DOHH2 (cell line): Measurements from ENCODE around the gene LOC128125822.

Experiments
- H3F3A ChIP-seq: fragments of 200-600 bp; sonication (generic), shearing (Covaris generic); 2 replicates; pipeline ENCODE4 v1.6.0; 2016; ENCODE audit warnings: antibody characterized with exemption, mild to moderate bottlenecking; ENCODE audit not compliant: control insufficient read depth, insufficient read depth
- H3K27ac ChIP-seq: fragments of 200-600 bp; sonication (generic); 2 replicates; pipeline ENCODE4 v1.5.1; 2014; ENCODE audit warnings: low read depth, mild to moderate bottlenecking, low read length, moderate library complexity
- H3K27me3 ChIP-seq: fragments of 200-600 bp; sonication (generic); 2 replicates; pipeline ENCODE4 v1.6.1; 2014; ENCODE audit warnings: mild to moderate bottlenecking, low read length, mixed read lengths; ENCODE audit not compliant: control insufficient read depth
- H3K36me3 ChIP-seq: fragments of 200-600 bp; sonication (generic); 2 replicates; pipeline ENCODE4 v1.6.1; 2014; ENCODE audit warnings: mild to moderate bottlenecking, low read length, moderate library complexity, mixed read lengths; ENCODE audit not compliant: control insufficient read depth
- H3K4me1 ChIP-seq: fragments of 200-600 bp; sonication (generic); 2 replicates; pipeline ENCODE4 v1.6.1; 2014; ENCODE audit warnings: mild to moderate bottlenecking, low read length, mixed read lengths; ENCODE audit not compliant: control insufficient read depth
- H3K4me2 ChIP-seq: fragments of 200-600 bp; sonication (generic); 2 replicates; pipeline ENCODE4 v1.6.0; 2014; ENCODE audit warnings: mild to moderate bottlenecking, low read length, moderate library complexity
- H3K4me3 ChIP-seq: fragments of 200-600 bp; sonication (generic); 2 replicates; pipeline ENCODE4 v1.5.1; 2014; ENCODE audit warnings: mild to moderate bottlenecking, low read length, mixed read lengths
- H3K79me2 ChIP-seq: fragments of 200-600 bp; sonication (generic); 2 replicates; pipeline ENCODE4 v1.6.1; 2014; ENCODE audit warnings: mild to moderate bottlenecking, low read length, mixed read lengths; ENCODE audit not compliant: control insufficient read depth
- H3K9me2 ChIP-seq: fragments of 200-600 bp; sonication (generic); replicated peaks from 2 replicates; pipeline ENCODE4 v1.6.1; 2014; ENCODE audit warnings: mild to moderate bottlenecking, low read length, mixed read lengths; ENCODE audit not compliant: control insufficient read depth
- H3K9me3 ChIP-seq: fragments of 200-600 bp; sonication (generic); 2 replicates; pipeline ENCODE4 v1.6.1; 2014; ENCODE audit warnings: antibody characterized with exemption, low read length, mixed read lengths; ENCODE audit not compliant: control insufficient read depth, insufficient read depth
- H4K20me1 ChIP-seq: fragments of 200-600 bp; sonication (generic); 2 replicates; pipeline ENCODE4 v1.6.0; 2014; ENCODE audit warnings: low read depth, mild to moderate bottlenecking, antibody characterized with exemption, low read length, moderate library complexity; ENCODE audit not compliant: control insufficient read depth, insufficient read depth
- EZH2phosphoT487 ChIP-seq: fragments of 200-600 bp; sonication (generic); IDR thresholded peaks from 2 replicates; pipeline ENCODE4 v1.6.1; 2017; ENCODE audit warnings: borderline replicate concordance, mild to moderate bottlenecking, antibody characterized with exemption, low read length, moderate library complexity, mixed read lengths
- TF ChIP-seq, protein P1 (sequence below): fragments of 200-600 bp; sonication (generic); IDR thresholded peaks from one replicate; pipeline ENCODE4 v1.5.1; 2014; ENCODE audit warnings: antibody characterized with exemption, mild to moderate bottlenecking, low read depth, low read length; ENCODE audit not compliant: poor library complexity, severe bottlenecking

LOC128125822 gene

GRCh38 chr6:63571361-63572043 is 778 bp upstream of the LOC128125822 start:
- Histone ChIP-seq H3K36me3 (peaks cover 38% of the 10 kb centered on the region), H3K79me2 (peaks cover 47% of the 10 kb centered on the region), H3K27ac (peak overlapping the region; percentile 25; the same call in 1 of the 2 replicates), H3K4me3 (peak overlapping the region; percentile 76), H3F3A (no peaks in the 10 kb centered on the region), H3K9me2 (no peaks in the 10 kb centered on the region), H3K27me3 (no peaks in the 10 kb centered on the region), H4K20me1 (peaks cover 17% of the 10 kb centered on the region; the same call in 1 of the 2 replicates), H3K4me1 (peaks cover 25% of the 10 kb centered on the region), H3K9me3 (no peaks in the 10 kb centered on the region), H3K4me2 (peak overlapping the region; percentile 75)
- no peak for TF ChIP-seq EZH2phosphoT487
- TF ChIP-seq, protein P1, sequence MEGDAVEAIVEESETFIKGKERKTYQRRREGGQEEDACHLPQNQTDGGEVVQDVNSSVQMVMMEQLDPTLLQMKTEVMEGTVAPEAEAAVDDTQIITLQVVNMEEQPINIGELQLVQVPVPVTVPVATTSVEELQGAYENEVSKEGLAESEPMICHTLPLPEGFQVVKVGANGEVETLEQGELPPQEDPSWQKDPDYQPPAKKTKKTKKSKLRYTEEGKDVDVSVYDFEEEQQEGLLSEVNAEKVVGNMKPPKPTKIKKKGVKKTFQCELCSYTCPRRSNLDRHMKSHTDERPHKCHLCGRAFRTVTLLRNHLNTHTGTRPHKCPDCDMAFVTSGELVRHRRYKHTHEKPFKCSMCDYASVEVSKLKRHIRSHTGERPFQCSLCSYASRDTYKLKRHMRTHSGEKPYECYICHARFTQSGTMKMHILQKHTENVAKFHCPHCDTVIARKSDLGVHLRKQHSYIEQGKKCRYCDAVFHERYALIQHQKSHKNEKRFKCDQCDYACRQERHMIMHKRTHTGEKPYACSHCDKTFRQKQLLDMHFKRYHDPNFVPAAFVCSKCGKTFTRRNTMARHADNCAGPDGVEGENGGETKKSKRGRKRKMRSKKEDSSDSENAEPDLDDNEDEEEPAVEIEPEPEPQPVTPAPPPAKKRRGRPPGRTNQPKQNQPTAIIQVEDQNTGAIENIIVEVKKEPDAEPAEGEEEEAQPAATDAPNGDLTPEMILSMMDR = no peak

DNA sequence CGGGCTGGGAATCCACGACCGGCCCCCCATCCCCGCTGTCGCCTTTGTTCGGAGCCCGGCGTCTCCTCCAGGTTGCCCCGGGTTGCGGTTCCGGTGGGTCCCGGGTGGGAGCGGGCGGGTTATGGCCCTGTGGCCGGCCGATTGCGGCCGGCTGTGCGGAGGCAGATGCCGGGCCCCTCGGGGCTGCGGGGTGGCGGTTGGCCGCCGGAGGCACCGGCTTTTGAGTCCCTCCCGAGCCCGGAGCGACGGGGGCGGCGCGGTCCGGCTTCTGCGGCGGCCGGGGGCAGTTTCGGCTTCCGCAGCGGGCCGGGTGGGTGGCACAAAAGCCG is 431 bp downstream of the LOC128125822 start:
- TF ChIP-seq, protein P1 = no peak
- Histone ChIP-seq H3K4me2 (peak overlapping the region; percentile 76), H4K20me1 (peaks cover 17% of the 10 kb centered on the region; the same call in 1 of the 2 replicates), H3K9me2 (no peaks in the 10 kb centered on the region), H3F3A (no peaks in the 10 kb centered on the region), H3K4me3 (peak overlapping the region; percentile 76), H3K27ac (peak overlapping the region; percentile 62), H3K9me3 (no peaks in the 10 kb centered on the region), H3K4me1 (peaks cover 25% of the 10 kb centered on the region), H3K27me3 (no peaks in the 10 kb centered on the region), H3K79me2 (peaks cover 57% of the 10 kb centered on the region), H3K36me3 (peaks cover 49% of the 10 kb centered on the region)

- H4K20me1 ChIP-seq = peaks cover 17% of the 10 kb centered on the region; the same call in 1 of the 2 replicates
- H3K79me2 ChIP-seq = peaks cover 59% of the 10 kb centered on the region
- H3K27me3 ChIP-seq = no peaks in the 10 kb centered on the region
- H3K9me2 ChIP-seq = no peaks in the 10 kb centered on the region
- peak overlapping the region; percentile 62 for H3K27ac ChIP-seq
- no peaks in the 10 kb centered on the region for H3F3A ChIP-seq
- H3K9me3 ChIP-seq = no peaks in the 10 kb centered on the region
- peak overlapping the region; percentile 76 for H3K4me2 ChIP-seq
- H3K36me3 ChIP-seq = peaks cover 54% of the 10 kb centered on the region
- H3K4me1 ChIP-seq = peaks cover 25% of the 10 kb centered on the region
- TF ChIP-seq EZH2phosphoT487 = no peak
- TF ChIP-seq, protein P1 = no peak
- H3K4me3 ChIP-seq = peak overlapping the region; percentile 76
These were observed 1.0 kb downstream of the LOC128125822 start for GRCh38 chr6:63573076-63573898.
